K562 (cell line): Measurements from ENCODE around the gene CEP20. TPM values are rescaled to one million over a fixed set of nuclear protein-coding genes. Genes with fewer than 3 reads are reported as not detected.

Experiments used
- ATAC-seq: fragments of 200-7000 bp; cut with Tn5 transposase; 3 replicates; pipeline ENCODE4 v1.9.1; 2020; ENCODE audit warnings: moderate library complexity
- BruUV-seq: library from RNA; stranded (reverse); fragments of 400-500 nt; replicated peaks from 2 replicates; lab custom pipeline; 2021; lab: Mats Ljungman, UMichigan
- CTCF ChIA-PET: fragments of 300-600 bp; formaldehyde crosslinking; extraction: SDS; loops from one replicate; lab custom pipeline; 2021; ENCODE audit warnings: low intra/inter-chr PET ratio; lab: Yijun Ruan, JAX
- POLR2A ChIA-PET: fragments of 300-600, 350-650 bp; sonication (Branson Sonifier 250); formaldehyde crosslinking; extraction: SDS; loops from one replicate; lab custom pipeline; 2021; ENCODE audit warnings: antibody characterized with exemption, inconsistent platforms; lab: Yijun Ruan, JAX
- DNase-seq, 4 experiments: peaks; one replicate each; pipeline versions ENCODE4 v3.0.0 to v3.0.0-alpha.2; 2011 to 2018; ENCODE audit warnings: low spot score in 3 of 4, mixed read lengths in 3 of 4; ENCODE audit errors: extremely low read depth in 1 of 4
- FAIRE-seq: peaks from 2 replicates; lab custom pipeline; 2011; peaks lifted over from hg19 to GRCh38; lab: Jason Lieb, UNC
- H2AFZ ChIP-seq: 2 replicates; pipeline ENCODE4 v1.6.0; 2011; ENCODE audit warnings: low read depth, low read length, control low read depth, inconsistent platforms
- H3K27ac ChIP-seq: fragments of 200-600 bp; 3 replicates; pipeline ENCODE4 v1.8.0; 2011; ENCODE audit warnings: low read depth, mild to moderate bottlenecking, control low read depth, inconsistent platforms, low read length, moderate library complexity, mixed read lengths; ENCODE audit errors: extremely low read depth
- H3K27me3 ChIP-seq, 2 experiments: fragments of 300-600 bp in 1 of 2; 2 replicates in 1 of 2; 3 replicates in 1 of 2; pipeline versions ENCODE4 v1.6.0 to v1.8.0; 2011; ENCODE audit warnings: inconsistent platforms in 2 of 2, low read length in 2 of 2, mild to moderate bottlenecking in 1 of 2, mixed read lengths in 1 of 2, moderate library complexity in 1 of 2; ENCODE audit not compliant: control insufficient read depth in 2 of 2, insufficient read depth in 2 of 2
- H3K36me3 ChIP-seq: fragments of 300-600 bp; 3 replicates; pipeline ENCODE4 v1.8.0; 2011; ENCODE audit warnings: mild to moderate bottlenecking, low read length, inconsistent platforms; ENCODE audit not compliant: control insufficient read depth, insufficient read depth
- H3K4me1 ChIP-seq, 2 experiments: fragments of 200-600 bp in 1 of 2; replicated peaks in 1 of 2; 2 replicates in 1 of 2; 3 replicates in 1 of 2; pipeline versions ENCODE4 v1.5.1 to v1.8.0; 2011; ENCODE audit warnings: inconsistent platforms in 2 of 2, low read length in 2 of 2, mild to moderate bottlenecking in 1 of 2, mixed read lengths in 1 of 2, moderate library complexity in 1 of 2; ENCODE audit not compliant: control insufficient read depth in 2 of 2, insufficient read depth in 2 of 2
- H3K4me2 ChIP-seq: 2 replicates; pipeline ENCODE4 v1.6.1; 2011; ENCODE audit warnings: low read length, control low read depth, inconsistent platforms, mixed read lengths; ENCODE audit not compliant: insufficient read depth
- H3K4me3 ChIP-seq: fragments of 200-600 bp; sonication (generic), shearing (Covaris generic); 2 replicates; pipeline ENCODE4 v1.5.1; 2016; ENCODE audit warnings: control low read depth, inconsistent platforms
- H3K79me2 ChIP-seq: fragments of 200-600 bp; 3 replicates; pipeline ENCODE4 v1.8.0; 2011; ENCODE audit warnings: low read length, inconsistent platforms; ENCODE audit not compliant: control insufficient read depth, insufficient read depth
- H3K9ac ChIP-seq, 2 experiments: 2 replicates each; pipeline versions ENCODE4 v1.6.0 to v1.6.1; 2011; ENCODE audit warnings: low read depth in 2 of 2, low read length in 2 of 2, control low read depth in 1 of 2, inconsistent platforms in 1 of 2, mild to moderate bottlenecking in 1 of 2, mixed read lengths in 1 of 2; ENCODE audit not compliant: insufficient read depth in 1 of 2
- H3K9me1 ChIP-seq: one replicate; pipeline ENCODE4 v1.6.0; 2011; ENCODE audit warnings: inconsistent platforms, mild to moderate bottlenecking, low read length, moderate library complexity; ENCODE audit not compliant: control insufficient read depth, insufficient read depth
- H3K9me3 ChIP-seq: replicated peaks from 2 replicates; pipeline ENCODE4 v1.5.1; 2011; ENCODE audit warnings: low read depth, low read length, inconsistent platforms; ENCODE audit not compliant: control insufficient read depth, insufficient read depth
- H4K20me1 ChIP-seq: replicated peaks from 2 replicates; pipeline ENCODE4 v1.6.1; 2011; ENCODE audit warnings: low read length, inconsistent platforms, mixed read lengths; ENCODE audit not compliant: control insufficient read depth, insufficient read depth
- ATF2 ChIP-seq: sonication (generic); formaldehyde crosslinking; IDR thresholded peaks from 2 replicates; pipeline ENCODE4 v1.8.1; 2022; ENCODE audit warnings: missing genetic modification reagents
- NFIX ChIP-seq: fragments of 250-450 bp; sonication (Bioruptor Pico); IDR thresholded peaks from 2 replicates; pipeline ENCODE4 v1.4.0; 2020; ENCODE audit warnings: low read depth, mild to moderate bottlenecking, moderate library complexity
- PML ChIP-seq: IDR thresholded peaks from 2 replicates; pipeline ENCODE4 v1.6.1; 2012; ENCODE audit warnings: low read length, inconsistent platforms
- YY1 ChIP-seq, 3 experiments: IDR thresholded peaks; 2 replicates each; pipeline ENCODE4 v1.6.1; 2011; ENCODE audit warnings: low read length in 2 of 3, mild to moderate bottlenecking in 2 of 3, moderate library complexity in 2 of 3, borderline replicate concordance in 1 of 3, control low read depth in 1 of 3, low read depth in 1 of 3; ENCODE audit not compliant: insufficient read depth in 3 of 3, insufficient replicate concordance in 2 of 3, control insufficient read depth in 1 of 3, insufficient read length in 1 of 3; ENCODE audit errors: extremely low read depth in 1 of 3
- ZBTB33 ChIP-seq: sonication (generic); formaldehyde crosslinking; IDR thresholded peaks from 2 replicates; pipeline ENCODE4 v1.8.1; 2023; ENCODE audit warnings: mild to moderate bottlenecking, missing genetic modification reagents
- WGBS: fragments of 100-300 bp; shearing (Covaris generic); methylation state at CpG from one replicate; pipeline ENCODE4 v1.1.6; 2016; ENCODE audit warnings: low coverage, mixed read lengths; ENCODE audit not compliant: insufficient coverage; ENCODE audit errors: missing lambda C conversion rate; 5-methylcytosine and 5-hydroxymethylcytosine counted together
- in situ Hi-C: fragments of 300-500 bp; cut with MboI; formaldehyde crosslinking; loops from 4 replicates; pipeline ENCODE4 v1.15.0; 2018; ENCODE audit warnings: inconsistent platforms, mixed read lengths
- intact Hi-C: fragments of 100-400 bp; cut with micrococcal nuclease; formaldehyde crosslinking; loops from 2 replicates; pipeline ENCODE4 v1.14.2; 2022
- polyA plus RNA-seq, 8 experiments: library from polyadenylated mRNA; depleted of rRNA in 4 of 8; stranded (reverse) in 5 of 8; unstranded in 3 of 8; fragments of >200 nt; fragmentation: Nextera tagmentation in 2 of 8; fragmentation: Illumina TruSeq in 1 of 8; extraction: Ambion mirVana in 2 of 8; extraction: Trizol in 1 of 8; gene quantifications; 2 replicates each; pipeline versions ENCODE4 v1.2.1 to v1.2.3, GENCODE V29; 2011 to 2014; ENCODE audit warnings: inconsistent platforms in 1 of 8, missing spikeins in 1 of 8
- total RNA-seq, 7 experiments: library from RNA; depleted of rRNA in 6 of 7; stranded (reverse); fragments of >200 nt in 6 of 7; fragmentation: Illumina TruSeq in 2 of 7; extraction: Trizol in 2 of 7; gene quantifications; 2 replicates each; pipeline versions ENCODE4 v1.2.1 to v1.2.3, GENCODE V29; 2011 to 2021; ENCODE audit warnings: low replicate concordance in 1 of 7

Gene CEP20
- total and polyA plus RNA-seq, 9 of the 15 experiments (the other 6 are each of a cell fraction or from before 2014, with no cell fraction given), result 41.3 to 150 (median 104) TPM

- Histone ChIP-seq H2AFZ (no peak overlapping the region), H3K27me3 (no peaks in the 10 kb centered on the region), H4K20me1 (no peaks in the 10 kb centered on the region), H3K4me2 (no peak overlapping the region), H3K9me3 (no peaks in the 10 kb centered on the region), H3K9me1 (no peaks in the 10 kb centered on the region), H3K27ac (no peak overlapping the region), H3K79me2 (no peaks in the 10 kb centered on the region), H3K36me3 (no peaks in the 10 kb centered on the region), H3K4me1 (no peaks in the 10 kb centered on the region; a peak in 1 of 5 replicates), H3K9ac (no peak overlapping the region), H3K4me3 (no peak overlapping the region)
- ChIA-PET CTCF (no interaction called here), POLR2A (interaction anchor here (1.8 kb wide), 1 partner anchor 18 kb away, joined by 12 read pairs; the partner anchor contains the start of gene CEP20)
- no peak for ATAC-seq
- no TSS peak for BruUV-seq
- WGBS, result 35% methylated on average over 2 of the region's 2 CpGs
- in situ Hi-C loops (no loop called here), intact Hi-C loops (no loop called here)
- DNase-seq, result no peak
- TF ChIP-seq YY1 (IDR thresholded peaks at IDR 0.05; ENCODE audit: borderline replicate concordance in 1 of 3, control insufficient read depth in 1 of 3, extremely low read depth in 1 of 3, insufficient read depth in 3 of 3, insufficient read length in 1 of 3, insufficient replicate concordance in 2 of 3, low read depth in 1 of 3, low read length in 2 of 3) (peak in 1 of 3 experiments; percentile 54), PML (no peak), NFIX (CRISPR knock-in tag) (no peak)
- no peak for FAIRE-seq
Observed at GRCh38 chr16:15906439-15906838, 18.0 kb upstream of the CEP20 start.

- ChIA-PET CTCF (no interaction called here), POLR2A (interaction anchor here (1.3 kb wide), 1 partner anchor 48 kb away, joined by 3 read pairs; no protein-coding TSS in a partner anchor)
- intact Hi-C loops, result no loop called here
- H3K9ac ChIP-seq, result no peak overlapping the region
- peaks cover 4 to 10% of the 10 kb centered on the region in 2 experiments; a peak in 3 of 5 replicates for H3K4me1 ChIP-seq
- ATAC-seq, result no peak
- WGBS, result 79% methylated on average over 5 of the region's 5 CpGs
- no peaks in the 10 kb centered on the region for H4K20me1 ChIP-seq
- no peak for DNase-seq
- no peaks in the 10 kb centered on the region for H3K9me1 ChIP-seq
- no peak overlapping the region for H3K4me3 ChIP-seq
- no TSS peak for BruUV-seq
- H3K79me2 ChIP-seq, result no peaks in the 10 kb centered on the region
- no peaks in the 10 kb centered on the region for H3K9me3 ChIP-seq
- no peak overlapping the region for H3K27ac ChIP-seq
- no peak overlapping the region for H2AFZ ChIP-seq
- H3K4me2 ChIP-seq, result no peak overlapping the region
- TF ChIP-seq ZBTB33 (CRISPR knock-in tag), result 0 out of 2 replicates have a peak, but pooled peaks have one; percentile 15
- TF ChIP-seq ATF2 (CRISPR knock-in tag), result no peak
- TF ChIP-seq, all 486 proteins: peak for 1
- Histone ChIP-seq H3K36me3 (no peaks in the 10 kb centered on the region), H3K27me3 (no peaks in the 10 kb centered on the region)
- no peak for FAIRE-seq
- in situ Hi-C loops, result no loop called here
Observed at GRCh38 chr16:15903960-15904359, 15.6 kb upstream of the CEP20 start.
